OCI-LY1 (cell line): Measurements from ENCODE around the gene LCN1.
"Not testable (repeated sequence)": the region's sequence is repeated elsewhere in the genome, so short reads cannot be mapped to it uniquely, and the experiment has no call there.

Experiments
- H2AFZ ChIP-seq: fragments of 200-600 bp; sonication (generic), shearing (Covaris generic); 2 replicates; pipeline ENCODE4 v1.6.0; 2014; ENCODE audit warnings: antibody characterized with exemption, mild to moderate bottlenecking, low read length
- H3F3A ChIP-seq: fragments of 200-600 bp; sonication (generic), shearing (Covaris generic); 2 replicates; pipeline ENCODE4 v1.6.0; 2014; ENCODE audit warnings: mild to moderate bottlenecking, antibody characterized with exemption, low read length, moderate library complexity; ENCODE audit not compliant: insufficient read depth
- H3K27ac ChIP-seq: fragments of 200-600 bp; sonication (generic); 2 replicates; pipeline ENCODE4 v1.5.1; 2014; ENCODE audit warnings: low read length, mixed run types, mild to moderate bottlenecking, low read depth; ENCODE audit not compliant: poor library complexity, severe bottlenecking
- H3K27me3 ChIP-seq: fragments of 200-600 bp; sonication (generic); 2 replicates; pipeline ENCODE4 v1.6.0; 2014; ENCODE audit warnings: antibody characterized with exemption, mild to moderate bottlenecking, low read length, moderate library complexity; ENCODE audit not compliant: insufficient read depth
- H3K36me3 ChIP-seq: fragments of 200-600 bp; sonication (generic); 2 replicates; pipeline ENCODE4 v1.6.1; 2014; ENCODE audit warnings: mild to moderate bottlenecking, antibody characterized with exemption, low read length, moderate library complexity, mixed read lengths; ENCODE audit not compliant: insufficient read depth
- H3K4me1 ChIP-seq: fragments of 200-600 bp; sonication (generic); 2 replicates; pipeline ENCODE4 v1.5.1; 2014; ENCODE audit warnings: mild to moderate bottlenecking, low read length, moderate library complexity; ENCODE audit not compliant: insufficient read depth, severe bottlenecking
- H3K4me2 ChIP-seq: fragments of 200-600 bp; sonication (generic), shearing (Covaris generic); 2 replicates; pipeline ENCODE4 v1.6.1; 2014; ENCODE audit warnings: low read length
- H3K4me3 ChIP-seq: fragments of 200-600 bp; sonication (generic); 2 replicates; pipeline ENCODE4 v1.5.1; 2014; ENCODE audit warnings: low read length, low read depth, mild to moderate bottlenecking, mixed read lengths; ENCODE audit not compliant: poor library complexity, severe bottlenecking
- H3K79me2 ChIP-seq: fragments of 200-600 bp; shearing (Covaris generic); 2 replicates; pipeline ENCODE4 v1.6.1; 2016; ENCODE audit warnings: mixed run types, low read length, mixed read lengths; ENCODE audit not compliant: insufficient read depth
- H3K9ac ChIP-seq: fragments of 200-600 bp; sonication (generic), shearing (Covaris generic); 2 replicates; pipeline ENCODE4 v1.6.1; 2014; ENCODE audit warnings: mild to moderate bottlenecking, low read length, mixed read lengths
- H3K9me2 ChIP-seq: fragments of 200-600 bp; sonication (generic), shearing (Covaris generic); 2 replicates; pipeline ENCODE4 v1.6.1; 2014; ENCODE audit warnings: low read depth, mild to moderate bottlenecking, low read length, mixed read lengths
- H3K9me3 ChIP-seq: fragments of 200-600 bp; shearing (Covaris generic); 2 replicates; pipeline ENCODE4 v1.6.1; 2014; ENCODE audit warnings: low read length, mixed read lengths
- H4K20me1 ChIP-seq: fragments of 200-600 bp; sonication (generic), shearing (Covaris generic); 2 replicates; pipeline ENCODE4 v1.6.0; 2016; ENCODE audit warnings: mild to moderate bottlenecking, low read length; ENCODE audit not compliant: insufficient read depth
- EZH2 ChIP-seq: fragments of 200-600 bp; sonication (generic), shearing (Covaris generic); IDR thresholded peaks from 2 replicates; pipeline ENCODE4 v1.8.0; 2017; ENCODE audit warnings: borderline replicate concordance, mixed run types, mild to moderate bottlenecking, antibody characterized with exemption, low read length, moderate library complexity, mixed read lengths
- TF ChIP-seq, protein P1 (sequence below): fragments of 200-600 bp; sonication (generic), shearing (Covaris generic); IDR thresholded peaks from 2 replicates; pipeline ENCODE4 v1.5.1; 2017; ENCODE audit warnings: mild to moderate bottlenecking, antibody characterized with exemption, low read length, moderate library complexity, mixed read lengths

The LCN1 gene

DNA sequence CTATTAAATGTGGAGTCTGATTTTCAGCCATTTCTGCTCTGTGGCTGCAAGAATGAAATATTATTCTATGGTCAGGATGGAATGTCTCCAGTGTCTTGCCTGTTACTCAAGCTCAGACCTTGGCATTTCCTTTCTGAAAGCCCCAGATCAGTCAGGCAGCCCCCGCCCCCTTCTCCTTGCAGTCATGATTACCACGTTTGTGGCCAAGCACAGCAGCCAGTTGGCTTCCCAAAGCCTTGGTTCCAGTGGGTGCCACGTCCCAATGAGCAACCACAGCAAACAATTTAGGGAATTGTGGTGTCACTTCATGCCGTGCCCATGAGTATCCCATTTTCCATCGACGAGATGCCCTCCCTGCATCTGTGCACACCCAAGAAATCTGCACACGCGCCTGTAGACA, 15.0 kb downstream of the LCN1 start:
- H3K79me2 ChIP-seq: no peaks in the 10 kb centered on the region
- H2AFZ ChIP-seq: no peak overlapping the region
- no peaks in the 10 kb centered on the region; the same call in 1 of the 2 replicates for H3K27me3 ChIP-seq
- H3K9me2 ChIP-seq: no peaks in the 10 kb centered on the region
- no peak overlapping the region for H3K9ac ChIP-seq
- no peak overlapping the region for H3K4me3 ChIP-seq
- H3K27ac ChIP-seq: no peak overlapping the region
- no peak for TF ChIP-seq EZH2
- TF ChIP-seq, protein P1, sequence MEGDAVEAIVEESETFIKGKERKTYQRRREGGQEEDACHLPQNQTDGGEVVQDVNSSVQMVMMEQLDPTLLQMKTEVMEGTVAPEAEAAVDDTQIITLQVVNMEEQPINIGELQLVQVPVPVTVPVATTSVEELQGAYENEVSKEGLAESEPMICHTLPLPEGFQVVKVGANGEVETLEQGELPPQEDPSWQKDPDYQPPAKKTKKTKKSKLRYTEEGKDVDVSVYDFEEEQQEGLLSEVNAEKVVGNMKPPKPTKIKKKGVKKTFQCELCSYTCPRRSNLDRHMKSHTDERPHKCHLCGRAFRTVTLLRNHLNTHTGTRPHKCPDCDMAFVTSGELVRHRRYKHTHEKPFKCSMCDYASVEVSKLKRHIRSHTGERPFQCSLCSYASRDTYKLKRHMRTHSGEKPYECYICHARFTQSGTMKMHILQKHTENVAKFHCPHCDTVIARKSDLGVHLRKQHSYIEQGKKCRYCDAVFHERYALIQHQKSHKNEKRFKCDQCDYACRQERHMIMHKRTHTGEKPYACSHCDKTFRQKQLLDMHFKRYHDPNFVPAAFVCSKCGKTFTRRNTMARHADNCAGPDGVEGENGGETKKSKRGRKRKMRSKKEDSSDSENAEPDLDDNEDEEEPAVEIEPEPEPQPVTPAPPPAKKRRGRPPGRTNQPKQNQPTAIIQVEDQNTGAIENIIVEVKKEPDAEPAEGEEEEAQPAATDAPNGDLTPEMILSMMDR: no peak
- no peak overlapping the region for H3K4me2 ChIP-seq
- no peaks in the 10 kb centered on the region for H3K36me3 ChIP-seq
- H3K9me3 ChIP-seq: no peaks in the 10 kb centered on the region
- H3F3A ChIP-seq: no peaks in the 10 kb centered on the region
- H3K4me1 ChIP-seq: no peaks in the 10 kb centered on the region
- H4K20me1 ChIP-seq: no peaks in the 10 kb centered on the region

DNA sequence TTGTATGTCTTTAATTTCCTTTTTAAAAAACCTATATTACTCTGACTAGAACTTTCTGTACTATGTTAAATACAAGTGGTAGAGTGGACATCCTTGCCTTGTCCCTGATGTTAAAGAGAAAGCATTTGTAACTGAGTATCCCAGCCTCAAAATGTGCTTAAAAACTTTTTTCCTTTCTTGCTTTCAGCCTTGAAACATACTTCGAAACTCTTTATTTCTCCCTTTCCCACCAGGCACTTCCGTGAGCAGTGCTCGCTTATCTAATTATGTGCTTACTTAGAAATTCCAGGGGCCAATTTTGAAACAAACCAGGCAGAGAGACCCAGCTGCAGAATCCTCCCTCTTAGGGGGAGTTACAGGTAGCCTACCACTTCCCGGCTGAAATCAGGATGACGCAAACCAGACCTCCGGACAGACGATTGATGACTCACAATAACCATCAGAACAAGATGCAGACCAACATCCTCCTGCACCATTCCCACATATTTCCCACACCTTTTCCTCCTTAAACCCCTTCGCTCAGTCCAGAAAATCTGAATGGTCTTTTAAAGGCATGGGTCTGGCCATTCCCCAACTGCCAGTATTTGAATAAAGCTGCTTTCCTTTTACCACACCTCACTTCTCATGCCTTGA, 22.1 kb downstream of the LCN1 start:
- H3K4me3 ChIP-seq, H2AFZ ChIP-seq, H3K36me3 ChIP-seq, H3F3A ChIP-seq, H3K9me3 ChIP-seq, H3K4me1 ChIP-seq, H3K9ac ChIP-seq, H3K4me2 ChIP-seq, H3K9me2 ChIP-seq, H4K20me1 ChIP-seq, H3K27me3 ChIP-seq, H3K79me2 ChIP-seq, H3K27ac ChIP-seq: not testable (repeated sequence)

DNA sequence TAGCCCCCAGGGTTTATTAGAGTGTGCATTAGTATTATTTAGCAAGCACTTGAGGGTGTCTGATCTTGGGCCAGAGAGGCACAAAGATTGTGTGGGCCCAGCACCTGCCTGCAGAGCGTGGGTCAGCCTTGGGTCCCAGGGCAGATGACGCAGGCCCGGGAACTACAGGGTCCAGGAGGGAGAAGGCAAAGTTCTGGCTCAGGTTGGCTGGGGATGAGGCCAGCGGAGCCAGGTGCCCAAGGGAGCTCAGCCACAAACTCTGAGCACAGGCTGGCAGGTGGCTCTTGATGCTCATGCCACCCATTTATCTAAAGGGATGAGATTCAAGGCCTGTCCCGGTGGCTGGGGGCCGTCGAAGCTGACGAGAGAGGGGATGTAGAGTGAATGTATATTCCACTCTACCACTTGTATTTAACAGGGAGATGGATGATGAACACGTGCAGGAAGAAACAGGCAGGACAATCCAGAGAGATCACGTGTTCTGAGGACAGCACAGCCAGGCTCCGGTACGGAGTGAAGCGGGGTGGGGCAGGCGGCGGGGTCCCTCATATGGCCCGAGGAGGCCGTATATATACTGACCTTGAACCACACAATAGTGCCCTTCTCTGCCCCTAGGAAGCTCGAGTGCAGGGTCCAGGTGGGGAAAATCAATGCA, 23.9 kb downstream of the LCN1 start:
- H3K36me3 ChIP-seq: no peaks in the 10 kb centered on the region
- H3K79me2 ChIP-seq: no peaks in the 10 kb centered on the region
- H3K4me2 ChIP-seq: no peak overlapping the region
- TF ChIP-seq, protein P1: no peak
- TF ChIP-seq EZH2: no peak
- H2AFZ ChIP-seq: no peak overlapping the region
- H4K20me1 ChIP-seq: no peaks in the 10 kb centered on the region
- H3K9me2 ChIP-seq: no peaks in the 10 kb centered on the region
- no peaks in the 10 kb centered on the region for H3K4me1 ChIP-seq
- H3K27ac ChIP-seq: no peak overlapping the region
- H3K27me3 ChIP-seq: no peaks in the 10 kb centered on the region
- no peaks in the 10 kb centered on the region for H3F3A ChIP-seq
- no peak overlapping the region for H3K9ac ChIP-seq
- H3K9me3 ChIP-seq: no peaks in the 10 kb centered on the region
- no peak overlapping the region for H3K4me3 ChIP-seq

DNA sequence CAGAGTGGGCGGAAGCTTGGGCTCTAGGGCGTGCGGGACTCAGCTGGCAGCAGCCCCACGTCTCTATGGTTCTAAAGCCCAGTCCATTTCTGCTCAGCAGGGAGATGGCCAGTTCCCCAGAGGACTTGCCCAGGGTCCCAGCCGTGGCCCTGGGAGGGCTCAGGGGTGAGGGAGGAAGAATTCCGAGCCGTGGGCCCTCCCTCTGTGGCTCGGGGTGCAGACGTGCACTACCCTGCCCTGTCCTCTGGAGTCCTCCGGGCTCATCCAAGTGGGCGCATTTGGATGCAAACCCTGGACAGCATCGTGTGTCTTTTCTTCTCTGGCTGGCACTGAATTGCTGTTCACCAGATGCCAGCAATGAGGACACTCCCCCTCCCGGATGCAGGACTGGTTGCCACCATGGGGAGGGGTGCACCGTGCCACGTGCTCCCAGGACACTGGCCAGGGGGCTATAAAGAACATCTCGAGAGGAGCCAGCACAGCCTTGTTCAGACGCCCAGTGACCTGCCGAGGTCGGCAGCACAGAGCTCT, 24.5 kb downstream of the LCN1 start, which contains the start of gene OBP2A:
TSS of gene OBP2A (plus strand) at position 481 of the 531 bp plus-strand sequence. CDS start 55 bp downstream, outside the sequence.
- H3K36me3 ChIP-seq, H3K79me2 ChIP-seq, H3K9ac ChIP-seq, H3K27ac ChIP-seq, H3F3A ChIP-seq, H2AFZ ChIP-seq, H3K4me2 ChIP-seq, H4K20me1 ChIP-seq, H3K9me2 ChIP-seq, H3K4me3 ChIP-seq, H3K9me3 ChIP-seq, H3K4me1 ChIP-seq, H3K27me3 ChIP-seq: not testable (repeated sequence)

DNA sequence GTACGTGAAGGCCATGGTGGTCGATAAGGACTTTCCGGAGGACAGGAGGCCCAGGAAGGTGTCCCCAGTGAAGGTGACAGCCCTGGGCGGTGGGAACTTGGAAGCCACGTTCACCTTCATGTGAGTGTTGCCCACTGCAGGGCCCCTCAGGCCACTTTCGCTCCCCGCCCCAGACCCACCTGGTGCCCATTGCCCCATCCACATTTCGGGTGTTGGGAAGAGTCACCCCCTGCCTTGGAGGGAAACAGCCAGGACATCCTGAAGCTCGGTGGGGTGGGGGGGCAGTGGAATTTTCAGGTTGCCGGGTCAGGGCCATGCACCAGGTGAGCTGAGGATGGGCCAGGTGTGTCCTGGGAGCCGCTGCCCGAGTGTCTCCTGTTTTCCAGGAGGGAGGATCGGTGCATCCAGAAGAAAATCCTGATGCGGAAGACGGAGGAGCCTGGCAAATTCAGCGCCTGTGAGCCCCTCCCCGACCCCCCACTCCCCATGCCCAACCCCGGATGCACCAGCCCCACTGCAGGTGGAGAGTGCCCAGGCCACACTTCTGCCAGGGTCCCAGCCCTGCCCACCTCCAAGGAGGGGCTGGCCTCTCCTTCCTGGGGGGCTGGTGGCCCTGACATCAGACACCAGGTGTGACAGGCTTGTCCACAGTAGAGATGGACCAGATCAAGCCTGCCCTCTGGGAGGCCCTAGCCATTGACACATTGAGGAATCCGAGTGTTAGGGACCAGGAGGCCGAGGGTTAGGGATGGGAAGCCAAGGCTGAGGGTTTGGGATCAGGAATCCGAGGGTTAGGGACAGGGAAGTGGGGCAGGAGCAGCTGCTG, 25.8 kb downstream of the LCN1 start:
- H3K4me1 ChIP-seq, H3K79me2 ChIP-seq, H2AFZ ChIP-seq, H4K20me1 ChIP-seq, H3K4me2 ChIP-seq, H3K9me2 ChIP-seq, H3K9me3 ChIP-seq, H3K4me3 ChIP-seq, H3K27me3 ChIP-seq, H3K9ac ChIP-seq, H3F3A ChIP-seq, H3K27ac ChIP-seq, H3K36me3 ChIP-seq: not testable (repeated sequence)
